ENCODE measurements around the gene HSD3B7. TPM values are rescaled to one million over a fixed set of nuclear protein-coding genes. Genes with fewer than 3 reads are reported as not detected.

HSD3B7 gene
- total and polyA plus RNA-seq, 10 of the 15 experiments (the other 5 are each of a cell fraction or from before 2014, with no cell fraction given) = 0.18 to 1.8 (median 0.48) TPM; not detected in 1

GRCh38 chr16:30948667-30949649, 36.0 kb upstream of the HSD3B7 start, which contains the start of gene ORAI3:
Gene ORAI3 (plus strand): TSS chr16:30949068. CDS start chr16:30949290, 222 bp downstream.
- ChIA-PET POLR2A (interaction anchor here (0.6 to 1.2 kb wide), 6 partner anchors 46 to 1175 kb away, joined by 3 to 7 read pairs (median 4); partner anchors contain the start of gene ZNF267), SMC1A (ENCODE audit: uncharacterized antibody, unreplicated experiment) (interaction anchor here (0.5 to 1.7 kb wide), 2 partner anchors 8 to 103 kb away, joined by 3 to 5 read pairs; no protein-coding TSS in a partner anchor), CTCF (interaction anchor here (0.6 to 2.0 kb wide), 6 partner anchors 8 to 496 kb away, joined by 3 to 14 read pairs (median 4); partner anchors contain the start of gene BCL7C), RAD21 (ENCODE audit: unreplicated experiment) (interaction anchor here (0.6 to 0.7 kb wide), 2 partner anchors 168 to 255 kb away, joined by 3 read pairs; partner anchors contain the start of gene KAT8)
- H3K9ac ChIP-seq (ENCODE audit: control insufficient read depth, insufficient read depth, low read length) = peak within 1 kb of the TSS; percentile 82
- H3K36me3 ChIP-seq (ENCODE audit: control insufficient read depth in 2 of 2, insufficient read depth in 2 of 2, low read length in 1 of 2) = 0 out of 4 replicates have a peak, but pooled peaks cover 1 to 8% of the 10 kb centered on the region in 2 experiments
- no TSS peak for BruUV-seq (replicated peaks)
- H3K4me2 ChIP-seq (ENCODE audit: control insufficient read depth, insufficient read depth) = peak within 1 kb of the TSS; percentile 77
- H3K4me3 ChIP-seq = peak within 1 kb of the TSS; percentile 99
- peaks cover 19% of the 10 kb centered on the region for H3K79me2 ChIP-seq (ENCODE audit: control insufficient read depth, insufficient read depth, low read length)
- intact Hi-C loops (cut with micrococcal nuclease; ENCODE audit: unreplicated experiment) = no loop called here
- DNase-seq (ENCODE audit: low read depth, low spot score) (no peak), FAIRE-seq (no peak), ATAC-seq (peak; percentile 88)
- H3K27me3 ChIP-seq (replicated peaks in 1 of 2; ENCODE audit: control insufficient read depth in 2 of 2, insufficient read depth in 2 of 2, low read length in 1 of 2) = no peaks in the 10 kb centered on the region
- H3K27ac ChIP-seq (ENCODE audit: control insufficient read depth, insufficient read depth) = peak within 1 kb of the TSS; percentile 82
- H3K4me1 ChIP-seq (ENCODE audit: control insufficient read depth, insufficient read depth, low read length) = peaks cover 13% of the 10 kb centered on the region
- peak within 1 kb of the TSS; percentile 54 for H2AFZ ChIP-seq (ENCODE audit: control insufficient read depth, low read depth, low read length)
- in situ Hi-C loops (cut with MboI) = no loop called here
- H4K20me1 ChIP-seq (ENCODE audit: control insufficient read depth, insufficient read depth) = no peaks in the 10 kb centered on the region
- WGBS (ENCODE audit: insufficient coverage, insufficient replicate concordance, low lambda C conversion rate, missing lambda C conversion rate) = 1% methylated on average over 40 of the region's 70 CpGs
- H3K9me3 ChIP-seq (replicated peaks; ENCODE audit: control insufficient read depth, insufficient read depth, low read length) = no peaks in the 10 kb centered on the region
- TF ChIP-seq LARP7 (IDR thresholded peaks at IDR 0.05) = peak; percentile 85
- TF ChIP-seq, protein P1, sequence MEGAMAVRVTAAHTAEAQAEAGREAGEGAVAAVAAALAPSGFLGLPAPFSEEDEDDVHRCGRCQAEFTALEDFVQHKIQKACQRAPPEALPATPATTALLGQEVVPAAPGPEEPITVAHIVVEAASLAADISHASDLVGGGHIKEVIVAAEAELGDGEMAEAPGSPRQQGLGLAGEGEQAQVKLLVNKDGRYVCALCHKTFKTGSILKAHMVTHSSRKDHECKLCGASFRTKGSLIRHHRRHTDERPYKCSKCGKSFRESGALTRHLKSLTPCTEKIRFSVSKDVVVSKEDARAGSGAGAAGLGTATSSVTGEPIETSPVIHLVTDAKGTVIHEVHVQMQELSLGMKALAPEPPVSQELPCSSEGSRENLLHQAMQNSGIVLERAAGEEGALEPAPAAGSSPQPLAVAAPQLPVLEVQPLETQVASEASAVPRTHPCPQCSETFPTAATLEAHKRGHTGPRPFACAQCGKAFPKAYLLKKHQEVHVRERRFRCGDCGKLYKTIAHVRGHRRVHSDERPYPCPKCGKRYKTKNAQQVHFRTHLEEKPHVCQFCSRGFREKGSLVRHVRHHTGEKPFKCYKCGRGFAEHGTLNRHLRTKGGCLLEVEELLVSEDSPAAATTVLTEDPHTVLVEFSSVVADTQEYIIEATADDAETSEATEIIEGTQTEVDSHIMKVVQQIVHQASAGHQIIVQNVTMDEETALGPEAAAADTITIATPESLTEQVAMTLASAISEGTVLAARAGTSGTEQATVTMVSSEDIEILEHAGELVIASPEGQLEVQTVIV (IDR thresholded peaks at IDR 0.05; ENCODE audit: borderline replicate concordance, partially characterized antibody) = no peak
- peak; percentile 75 for TF ChIP-seq POLR2AphosphoS5 (IDR thresholded peaks at IDR 0.05; ENCODE audit: low read length)
- peak; percentile 98 for TF ChIP-seq SPI1 (IDR thresholded peaks at IDR 0.05; ENCODE audit: borderline replicate concordance, insufficient read depth, low read depth, low read length)
- TF ChIP-seq CUX1 (IDR thresholded peaks at IDR 0.05; ENCODE audit: insufficient replicate concordance, low read depth, low read length) = no peak
- TF ChIP-seq BACH1 (IDR thresholded peaks at IDR 0.05; ENCODE audit: borderline replicate concordance) = peak; percentile 65; the same call in 1 of the 2 replicates
- peak; percentile 76 for TF ChIP-seq NKRF (conservative IDR thresholded peaks at IDR 0.05)
- TF ChIP-seq CREM (IDR thresholded peaks at IDR 0.05; ENCODE audit: low read depth) = no peak
- peak; percentile 43; the same call in 1 of the 2 replicates for TF ChIP-seq PML (IDR thresholded peaks at IDR 0.05; ENCODE audit: low read length)
- no peak for TF ChIP-seq BMI1 (IDR thresholded peaks at IDR 0.05; ENCODE audit: borderline replicate concordance)
- TF ChIP-seq RB1 (IDR thresholded peaks at IDR 0.05; ENCODE audit: borderline replicate concordance) = peak; percentile 69; the same call in 1 of the 2 replicates
- no peak for TF ChIP-seq CHD4 (IDR thresholded peaks at IDR 0.05)
